C4-2B (cell line): ENCODE measurements around the gene WFDC1.

ENCODE experiments used
- H3K27ac ChIP-seq: fragments of 450-650 bp; 2 replicates; pipeline ENCODE4 v1.5.1; 2017
- ZFX ChIP-seq: fragments of 450-650 bp; IDR thresholded peaks from 2 replicates; pipeline ENCODE4 v1.6.1; 2017
- TF ChIP-seq, protein P1 (sequence below): fragments of 450-650 bp; conservative IDR thresholded peaks from 2 replicates; pipeline ENCODE4 v1.5.1; 2017; ENCODE audit warnings: mild to moderate bottlenecking

WFDC1 gene

DNA sequence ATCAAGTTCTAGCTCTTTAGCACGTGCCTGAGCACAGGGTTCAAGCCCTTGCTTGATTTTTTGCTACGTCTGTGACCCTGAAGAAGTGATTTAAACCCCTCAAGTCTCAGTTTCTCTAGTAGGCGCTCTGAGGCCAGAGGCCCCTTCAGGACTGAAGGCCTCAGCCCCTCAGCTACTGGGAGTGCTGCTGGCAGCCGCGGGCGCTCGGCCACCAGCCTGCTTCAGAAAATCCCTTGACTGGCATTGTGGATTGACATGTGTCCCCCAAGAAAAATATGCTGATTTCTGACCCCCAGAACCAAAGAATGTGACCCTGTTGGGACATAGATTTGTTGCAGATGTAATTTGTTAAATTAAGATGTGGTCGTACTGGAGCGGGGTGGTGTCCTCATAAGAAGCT lies 20.2 kb upstream of the WFDC1 start:
- TF ChIP-seq ZFX = no peak
- TF ChIP-seq, protein P1, sequence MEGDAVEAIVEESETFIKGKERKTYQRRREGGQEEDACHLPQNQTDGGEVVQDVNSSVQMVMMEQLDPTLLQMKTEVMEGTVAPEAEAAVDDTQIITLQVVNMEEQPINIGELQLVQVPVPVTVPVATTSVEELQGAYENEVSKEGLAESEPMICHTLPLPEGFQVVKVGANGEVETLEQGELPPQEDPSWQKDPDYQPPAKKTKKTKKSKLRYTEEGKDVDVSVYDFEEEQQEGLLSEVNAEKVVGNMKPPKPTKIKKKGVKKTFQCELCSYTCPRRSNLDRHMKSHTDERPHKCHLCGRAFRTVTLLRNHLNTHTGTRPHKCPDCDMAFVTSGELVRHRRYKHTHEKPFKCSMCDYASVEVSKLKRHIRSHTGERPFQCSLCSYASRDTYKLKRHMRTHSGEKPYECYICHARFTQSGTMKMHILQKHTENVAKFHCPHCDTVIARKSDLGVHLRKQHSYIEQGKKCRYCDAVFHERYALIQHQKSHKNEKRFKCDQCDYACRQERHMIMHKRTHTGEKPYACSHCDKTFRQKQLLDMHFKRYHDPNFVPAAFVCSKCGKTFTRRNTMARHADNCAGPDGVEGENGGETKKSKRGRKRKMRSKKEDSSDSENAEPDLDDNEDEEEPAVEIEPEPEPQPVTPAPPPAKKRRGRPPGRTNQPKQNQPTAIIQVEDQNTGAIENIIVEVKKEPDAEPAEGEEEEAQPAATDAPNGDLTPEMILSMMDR = no peak

DNA sequence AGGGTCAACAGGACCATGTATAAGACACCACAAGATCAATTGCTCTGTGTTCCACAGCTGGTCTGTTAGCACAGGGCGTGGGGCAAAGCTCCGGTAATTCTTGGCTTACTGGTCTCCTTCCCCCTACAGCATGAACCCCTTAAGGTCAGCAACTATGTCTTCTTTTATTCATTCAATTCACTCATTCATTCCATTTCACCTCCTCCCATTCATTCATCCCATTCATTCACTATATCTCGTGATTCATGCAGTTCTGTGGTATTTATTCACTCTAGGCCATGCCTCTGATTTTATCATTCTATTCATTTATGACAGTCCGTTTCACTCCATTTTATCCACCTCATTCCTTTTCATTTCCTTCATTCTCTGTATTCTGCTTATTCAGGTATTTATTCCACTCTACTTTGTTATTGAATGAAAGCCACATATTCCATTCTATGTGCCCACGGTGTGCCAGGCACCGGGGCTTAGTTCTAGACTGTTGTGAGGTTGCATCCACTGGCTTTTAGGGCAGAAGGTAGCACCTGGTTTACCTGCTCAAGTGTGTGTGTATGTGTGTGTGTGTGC lies 19.0 kb upstream of the WFDC1 start:
- TF ChIP-seq, protein P1 = no peak
- TF ChIP-seq ZFX = no peak
- no peak overlapping the region for H3K27ac ChIP-seq

More for the DNA sequence above, 20.2 kb upstream of the WFDC1 start:
- H3K27ac ChIP-seq = no peak overlapping the region

DNA sequence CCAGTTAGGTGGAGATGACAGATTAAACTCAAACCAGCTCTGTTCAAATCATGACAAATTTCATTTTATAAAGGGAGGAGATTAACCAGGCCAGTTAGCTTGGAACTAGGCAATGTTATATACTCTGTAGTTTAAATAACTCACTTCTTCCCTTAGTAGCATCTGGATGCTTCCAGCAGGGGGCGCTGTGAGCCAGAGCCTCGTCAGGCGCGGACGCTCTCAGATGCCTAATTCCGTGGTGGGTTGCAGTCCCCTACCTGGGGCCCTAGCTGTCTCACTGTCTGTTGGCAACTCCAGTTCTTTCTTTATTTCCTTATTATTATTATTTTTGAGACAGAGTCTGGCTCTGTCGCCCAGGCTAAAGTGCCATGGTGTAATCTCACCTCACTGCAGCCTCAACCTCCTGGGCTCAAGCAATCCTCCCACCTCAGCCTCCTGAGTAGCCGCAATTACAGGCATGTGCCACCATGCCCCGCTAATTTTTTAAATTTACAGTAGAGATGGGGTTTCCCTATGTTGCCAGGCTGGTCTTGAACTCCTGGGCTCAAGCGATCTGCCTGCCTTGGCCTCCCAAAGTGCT lies 17.3 kb upstream of the WFDC1 start:
- H3K27ac ChIP-seq = no peak overlapping the region
- no peak for TF ChIP-seq ZFX
- TF ChIP-seq, protein P1 = peak; percentile 88

DNA sequence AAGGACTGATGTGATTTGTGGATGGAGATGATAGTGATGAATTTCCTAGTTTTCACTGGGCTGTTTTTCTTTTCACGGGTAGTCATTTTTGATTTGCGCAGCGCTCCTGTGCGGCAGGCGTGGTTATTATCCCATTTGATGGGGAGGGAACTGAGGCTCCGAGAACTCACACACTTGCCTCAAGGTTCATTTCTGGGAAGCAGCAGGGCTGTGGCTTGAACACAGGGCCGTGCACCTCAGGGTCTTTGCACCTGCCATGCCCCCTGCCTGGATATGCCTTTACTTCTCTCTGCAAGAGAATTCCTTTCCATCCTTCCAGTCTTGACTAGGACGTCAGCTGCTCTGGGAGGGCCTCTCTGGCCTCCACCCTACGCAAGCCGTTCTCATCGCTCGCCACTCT lies 16.3 kb upstream of the WFDC1 start:
- no peak overlapping the region for H3K27ac ChIP-seq
- TF ChIP-seq ZFX = no peak
- TF ChIP-seq, protein P1 = no peak

DNA sequence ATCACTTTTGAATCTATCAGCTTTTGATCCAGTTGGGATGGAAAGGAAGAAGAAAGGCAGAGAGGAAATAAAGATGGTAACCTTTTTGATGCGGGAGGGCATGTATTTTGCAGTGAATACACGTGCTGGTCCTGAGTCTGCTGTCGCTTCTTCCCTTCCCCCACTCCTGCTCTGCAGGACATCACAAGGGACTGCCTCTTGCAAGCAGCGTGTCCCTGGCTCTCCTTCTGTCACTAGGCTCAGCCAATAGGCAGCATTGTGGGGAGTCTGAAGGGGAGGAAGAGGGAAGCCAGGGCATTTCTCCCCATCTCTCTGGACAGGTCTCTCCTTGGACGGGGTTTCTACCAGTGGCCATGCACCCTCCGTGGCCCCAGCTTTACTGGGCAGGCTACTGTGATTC lies 15.7 kb upstream of the WFDC1 start:
- no peak overlapping the region for H3K27ac ChIP-seq
- no peak for TF ChIP-seq ZFX
- TF ChIP-seq, protein P1 = no peak

DNA sequence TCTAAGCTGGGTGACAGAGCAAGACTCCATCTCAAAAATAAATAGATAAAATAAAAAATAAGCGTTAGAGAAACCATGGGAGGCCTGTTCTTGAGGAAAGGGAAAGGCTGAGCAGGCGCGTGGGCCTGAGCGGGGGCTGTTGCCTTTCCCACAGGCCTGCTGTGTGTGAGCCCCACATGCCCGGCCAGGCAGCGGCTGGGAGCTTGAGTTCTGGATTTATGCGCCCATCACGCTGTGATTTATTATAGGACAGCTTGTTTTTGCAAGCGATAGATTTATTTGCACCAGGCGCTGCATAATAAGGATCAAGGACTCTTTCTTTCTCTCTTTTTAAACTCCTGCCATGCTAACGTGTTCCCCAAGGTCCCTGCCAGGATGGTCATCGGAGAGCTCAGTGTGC lies 14.8 kb upstream of the WFDC1 start:
- no peak overlapping the region for H3K27ac ChIP-seq
- TF ChIP-seq, protein P1 = no peak
- TF ChIP-seq ZFX = no peak

DNA sequence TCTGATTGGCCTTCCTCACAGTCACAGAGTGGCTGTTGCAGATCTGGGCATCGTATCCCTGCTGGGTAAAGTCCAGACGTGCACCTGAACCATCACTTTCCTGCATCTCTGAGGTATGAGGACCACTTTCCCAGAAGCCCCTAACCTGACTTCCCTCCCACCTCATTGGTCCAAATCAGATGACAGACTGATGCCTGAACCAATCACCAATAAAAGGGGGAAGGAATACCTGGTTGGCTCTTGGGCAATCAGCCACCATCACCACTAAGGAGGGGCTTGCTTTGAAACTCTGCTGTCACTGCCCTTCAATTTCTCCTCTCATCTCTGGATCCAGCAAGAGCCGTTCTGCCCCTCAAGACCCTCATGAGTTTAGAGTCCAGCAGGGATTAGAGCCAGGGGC lies 13.6 kb upstream of the WFDC1 start:
- no peak for TF ChIP-seq ZFX
- TF ChIP-seq, protein P1 = no peak
- no peak overlapping the region for H3K27ac ChIP-seq
